ENCODE results near the gene SNAI1. TPM values are rescaled to one million over a fixed set of nuclear protein-coding genes. Genes with fewer than 3 reads are reported as not detected.

The SNAI1 gene
- total RNA-seq, 2 experiments from 2014 or later: 1.7 to 2.5 TPM

- TF ChIP-seq CTCF (IDR thresholded peaks at IDR 0.05): no peak
- Histone ChIP-seq H3K9me3 (ENCODE audit: control insufficient read depth in 1 of 2, insufficient read depth in 1 of 2, low read length in 2 of 2) (no peaks in the 10 kb centered on the region), H3K27ac (ENCODE audit: low read depth in 1 of 2, low read length in 2 of 2) (no peak overlapping the region), H3K27me3 (ENCODE audit: control insufficient read depth in 1 of 2, insufficient read depth in 2 of 2, low read length in 2 of 2) (no peaks in the 10 kb centered on the region), H3K4me1 (ENCODE audit: insufficient read depth, low read length) (no peaks in the 10 kb centered on the region), H3K4me3 (ENCODE audit: low read length) (no peak overlapping the region), H3K36me3 (ENCODE audit: insufficient read depth, low read length) (no peaks in the 10 kb centered on the region)
- intact Hi-C loops (cut with DNase I, micrococcal nuclease): no loop called here
- no peaks in the 10 kb centered on the region for H3K27me3 Mint-ChIP-seq
- no peak for DNase-seq
- no peaks in the 10 kb centered on the region for H3K9me3 Mint-ChIP-seq
- no peaks in the 10 kb centered on the region for H3K36me3 Mint-ChIP-seq (ENCODE audit: low read depth)
- ATAC-seq (ENCODE audit: poor library complexity): no peak
- no peak overlapping the region for H3K4me3 Mint-ChIP-seq
- CTCF ChIA-PET: no interaction called here
- POLR2A ChIA-PET: no interaction called here
- no peak overlapping the region for H3K27ac Mint-ChIP-seq
- no peaks in the 10 kb centered on the region for H3K4me1 Mint-ChIP-seq (ENCODE audit: low read depth)
Observed at GRCh38 chr20:50022676-50023075, 39.9 kb downstream of the SNAI1 start.

GRCh38 chr20:50023116-50023805 is 40.5 kb downstream of the SNAI1 start:
- Mint-ChIP-seq H3K27ac (no peak overlapping the region), H3K4me3 (no peak overlapping the region), H3K9me3 (no peaks in the 10 kb centered on the region), H3K4me1 (ENCODE audit: low read depth) (no peaks in the 10 kb centered on the region), H3K36me3 (ENCODE audit: low read depth) (no peaks in the 10 kb centered on the region), H3K27me3 (no peaks in the 10 kb centered on the region)
- ChIA-PET CTCF (no interaction called here), POLR2A (no interaction called here)
- no peak overlapping the region for H3K4me3 ChIP-seq (ENCODE audit: low read length)
- H3K27ac ChIP-seq (ENCODE audit: low read depth in 1 of 2, low read length in 2 of 2): no peak overlapping the region
- intact Hi-C loops (cut with DNase I, micrococcal nuclease): no loop called here
- no peak for TF ChIP-seq CTCF (IDR thresholded peaks at IDR 0.05)
- no peak for DNase-seq
- H3K27me3 ChIP-seq (ENCODE audit: control insufficient read depth in 1 of 2, insufficient read depth in 2 of 2, low read length in 2 of 2): no peaks in the 10 kb centered on the region
- no peaks in the 10 kb centered on the region for H3K4me1 ChIP-seq (ENCODE audit: insufficient read depth, low read length)
- no peaks in the 10 kb centered on the region for H3K36me3 ChIP-seq (ENCODE audit: insufficient read depth, low read length)
- H3K9me3 ChIP-seq (ENCODE audit: control insufficient read depth in 1 of 2, insufficient read depth in 1 of 2, low read length in 2 of 2): no peaks in the 10 kb centered on the region
- ATAC-seq (ENCODE audit: poor library complexity): no peak

- H3K4me3 Mint-ChIP-seq: no peak overlapping the region
- Histone ChIP-seq H3K4me1 (ENCODE audit: insufficient read depth, low read length) (no peaks in the 10 kb centered on the region), H3K36me3 (ENCODE audit: insufficient read depth, low read length) (no peaks in the 10 kb centered on the region), H3K27ac (ENCODE audit: low read depth in 1 of 2, low read length in 2 of 2) (no peak overlapping the region), H3K4me3 (ENCODE audit: low read length) (no peak overlapping the region), H3K27me3 (ENCODE audit: control insufficient read depth in 1 of 2, insufficient read depth in 2 of 2, low read length in 2 of 2) (no peaks in the 10 kb centered on the region), H3K9me3 (ENCODE audit: control insufficient read depth in 1 of 2, insufficient read depth in 1 of 2, low read length in 2 of 2) (no peaks in the 10 kb centered on the region)
- DNase-seq: no peak
- H3K9me3 Mint-ChIP-seq: no peaks in the 10 kb centered on the region
- ATAC-seq (ENCODE audit: poor library complexity): no peak
- intact Hi-C loops (cut with DNase I, micrococcal nuclease): no loop called here
- POLR2A ChIA-PET: no interaction called here
- CTCF ChIA-PET: no interaction called here
- TF ChIP-seq CTCF (IDR thresholded peaks at IDR 0.05): no peak
- H3K36me3 Mint-ChIP-seq (ENCODE audit: low read depth): no peaks in the 10 kb centered on the region
- H3K27me3 Mint-ChIP-seq: no peaks in the 10 kb centered on the region
- no peak overlapping the region for H3K27ac Mint-ChIP-seq
- no peaks in the 10 kb centered on the region for H3K4me1 Mint-ChIP-seq (ENCODE audit: low read depth)
Observed at GRCh38 chr20:50026746-50027575, 44.2 kb downstream of the SNAI1 start.
